Fibroblast of mammary gland (primary cell): Measurements from ENCODE around the gene JUP.
"Not testable (repeated sequence)": the region's sequence is repeated elsewhere in the genome, so short reads cannot be mapped to it uniquely, and the experiment has no call there.

Experiments
- DNase-seq: peaks from one replicate; pipeline ENCODE4 v3.0.0-alpha.2; 2010; ENCODE audit warnings: low read depth
- H3K4me3 ChIP-seq: 2 replicates; pipeline ENCODE4 v1.5.1; 2011; ENCODE audit warnings: low read depth, mild to moderate bottlenecking, low read length, moderate library complexity; ENCODE audit not compliant: control insufficient read depth
- CTCF ChIP-seq: conservative IDR thresholded peaks from 2 replicates; pipeline ENCODE4 v1.5.1; 2011; ENCODE audit warnings: low read depth, low read length, inconsistent platforms; ENCODE audit not compliant: control insufficient read depth, insufficient read depth

JUP gene

GRCh38 chr17:41784207-41784744 is 2.2 kb downstream of the JUP start:
- no peak for TF ChIP-seq CTCF
- H3K4me3 ChIP-seq, result no peak overlapping the region
- peak; percentile 67 for DNase-seq

DNA sequence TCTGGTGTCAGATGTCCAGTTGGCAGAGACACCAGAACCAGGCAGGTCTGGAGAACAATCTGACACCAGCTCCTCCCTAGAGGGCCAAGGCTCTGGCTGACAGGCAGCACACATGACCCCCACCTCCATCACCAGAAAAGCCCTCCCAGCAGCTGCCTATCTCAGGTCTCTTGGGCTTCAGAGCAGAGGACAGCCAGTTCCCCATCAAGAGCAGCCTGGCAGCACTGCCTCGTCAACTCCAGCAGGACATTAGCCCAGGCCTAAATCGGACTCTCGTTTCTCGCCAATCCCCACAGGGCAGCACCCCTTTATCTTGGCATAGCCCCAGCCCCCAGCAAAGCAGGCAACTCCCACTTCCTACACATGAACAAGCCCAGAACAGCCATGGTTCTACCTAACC is 4.4 kb downstream of the JUP start:
- H3K4me3 ChIP-seq, result no peak overlapping the region
- DNase-seq, result no peak
- TF ChIP-seq CTCF, result no peak

DNA sequence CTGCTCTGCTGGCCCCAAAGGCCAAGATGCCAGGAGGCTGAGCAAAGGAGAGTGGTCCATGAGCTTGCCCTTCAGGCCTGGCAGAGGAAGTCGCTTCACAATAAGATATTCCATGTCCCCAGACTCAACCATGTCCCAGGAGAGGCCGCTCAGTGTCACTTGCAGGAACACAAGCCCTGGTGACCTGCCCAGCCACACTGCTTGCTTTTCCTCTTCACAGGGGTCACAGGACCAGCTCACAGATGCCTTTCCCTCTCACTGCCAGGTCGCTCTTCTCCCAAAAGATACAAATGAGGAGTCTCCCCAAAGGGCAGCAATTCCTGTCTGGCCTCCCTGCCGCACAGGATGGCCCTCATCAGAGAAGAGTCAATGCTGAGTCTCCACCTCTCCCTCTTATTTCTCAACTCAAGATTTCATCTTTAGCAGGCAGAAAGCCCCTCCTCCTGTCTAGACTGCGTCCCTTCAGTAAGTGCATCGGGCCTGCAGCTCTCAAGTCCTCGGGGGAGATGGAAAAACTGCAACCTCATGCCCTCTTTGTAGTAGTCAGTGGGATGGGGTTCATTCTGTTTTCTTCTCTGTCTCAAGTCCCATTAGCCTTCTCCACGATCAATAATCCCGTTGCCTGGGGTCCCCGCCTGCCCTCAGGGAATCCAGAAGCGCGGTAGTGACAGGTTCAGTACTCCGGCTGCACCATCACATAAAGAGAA is 5.0 kb downstream of the JUP start:
- H3K4me3 ChIP-seq, result no peak overlapping the region
- DNase-seq, result no peak
- TF ChIP-seq CTCF, result no peak

DNA sequence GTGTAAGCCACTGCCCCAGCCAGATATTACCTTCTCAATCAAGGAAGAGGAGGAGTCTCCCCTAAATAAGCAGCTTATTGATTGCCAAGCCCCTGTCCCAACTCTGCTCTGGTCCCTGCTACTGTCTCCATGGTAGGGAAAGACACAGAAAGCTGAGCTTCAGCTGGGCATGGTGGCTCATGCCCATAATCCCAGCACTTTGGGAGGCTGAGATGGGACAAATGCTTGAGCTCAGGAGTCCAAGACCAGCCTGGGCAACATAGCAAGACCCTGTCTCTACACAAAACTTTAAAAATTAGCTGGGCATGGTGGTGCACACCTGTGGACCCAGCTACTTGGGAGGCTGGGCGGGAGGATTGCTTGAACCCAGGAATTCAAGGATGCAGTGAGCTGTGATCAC is 6.6 kb downstream of the JUP start:
- no peak for TF ChIP-seq CTCF
- no peak overlapping the region for H3K4me3 ChIP-seq

DNA sequence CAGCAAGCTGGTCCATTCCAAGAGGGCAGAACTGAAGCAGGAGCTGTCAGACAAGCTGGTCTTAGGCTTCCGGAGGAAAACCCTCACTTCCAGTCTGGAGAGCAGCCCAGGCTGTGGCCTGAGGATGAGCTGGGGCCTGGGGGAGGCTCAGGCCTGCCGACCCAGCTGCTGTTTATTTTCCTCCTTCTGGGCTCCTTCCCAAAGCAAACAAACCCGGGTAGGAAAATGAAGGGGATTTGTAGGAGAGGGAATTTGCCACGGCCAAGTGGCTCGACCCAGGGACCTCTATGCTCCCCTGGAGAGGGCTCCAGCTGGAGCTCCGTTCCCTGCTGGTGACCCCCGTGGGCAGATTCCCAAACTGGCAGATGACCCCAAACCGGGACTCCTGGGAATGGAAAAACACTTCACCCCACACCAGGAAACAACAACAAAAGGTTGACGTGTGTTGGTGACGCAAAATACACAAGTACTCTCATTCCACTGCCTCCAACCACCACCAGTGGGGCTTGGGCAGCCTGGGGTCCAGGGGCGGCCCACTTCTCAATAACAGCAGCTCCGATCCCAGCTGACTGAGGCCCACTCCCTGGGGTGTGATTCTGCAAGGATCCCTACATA is 8.8 kb downstream of the JUP start:
- no peak for TF ChIP-seq CTCF
- peak; percentile 96 for DNase-seq
- no peak overlapping the region for H3K4me3 ChIP-seq

More for the DNA sequence above, 6.6 kb downstream of the JUP start:
- no peak for DNase-seq

DNA sequence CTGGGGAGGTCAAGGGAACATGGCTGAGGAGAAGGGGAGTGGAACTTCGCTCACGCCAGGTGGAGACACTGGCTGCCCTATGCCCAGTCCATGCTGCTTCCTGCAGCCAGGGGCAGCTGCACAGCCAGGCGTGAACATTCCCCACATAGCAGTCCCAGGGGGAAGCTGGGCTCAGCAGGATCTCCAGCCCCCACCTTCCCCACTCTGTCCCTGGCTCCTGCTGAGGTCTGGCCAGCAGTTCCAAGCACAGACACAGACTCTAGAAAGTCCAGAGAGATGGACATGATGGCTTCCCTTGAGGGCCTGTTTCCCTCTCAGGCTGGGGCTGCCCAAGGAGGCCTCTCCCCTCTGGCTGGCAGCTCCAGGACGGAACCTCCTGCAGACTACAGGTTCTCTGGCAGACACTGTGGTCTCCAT is 9.3 kb downstream of the JUP start:
- peak; percentile 47 for DNase-seq
- no peak overlapping the region for H3K4me3 ChIP-seq
- peak; percentile 25 for TF ChIP-seq CTCF

DNA sequence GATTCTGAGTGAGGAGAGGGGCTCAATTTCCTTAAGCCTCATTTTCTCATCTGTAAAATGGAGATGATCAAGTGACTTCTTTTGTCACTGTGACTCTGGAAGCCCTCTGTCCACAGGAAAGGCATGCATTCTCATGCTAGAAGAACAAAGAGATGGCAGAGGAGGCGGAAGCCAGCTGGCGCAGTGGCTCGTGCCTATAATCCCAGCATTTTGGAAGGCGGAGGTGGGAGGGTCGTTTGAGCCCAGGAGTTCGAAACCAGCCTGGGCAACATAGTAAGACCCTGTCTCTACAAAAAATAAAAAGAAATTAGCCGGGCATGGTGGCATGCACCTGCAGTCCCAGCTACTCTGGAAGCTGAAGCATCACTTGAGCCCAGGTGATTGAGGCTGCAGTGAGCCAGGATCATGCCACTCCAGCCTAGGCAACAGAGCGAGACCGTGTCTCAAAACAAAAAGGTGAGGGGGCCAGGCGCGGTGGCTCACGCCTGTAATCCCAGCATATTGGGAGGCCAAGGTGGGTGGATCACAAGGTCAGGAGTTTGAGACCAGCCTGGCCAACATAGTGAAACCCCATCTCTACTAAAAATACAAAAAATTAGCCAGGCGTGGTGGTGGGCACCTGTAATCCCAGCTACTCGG is 10.1 kb downstream of the JUP start:
- not testable (repeated sequence) for H3K4me3 ChIP-seq, DNase-seq
